ENCODE results near the gene OR1S2.

Gene OR1S2

DNA sequence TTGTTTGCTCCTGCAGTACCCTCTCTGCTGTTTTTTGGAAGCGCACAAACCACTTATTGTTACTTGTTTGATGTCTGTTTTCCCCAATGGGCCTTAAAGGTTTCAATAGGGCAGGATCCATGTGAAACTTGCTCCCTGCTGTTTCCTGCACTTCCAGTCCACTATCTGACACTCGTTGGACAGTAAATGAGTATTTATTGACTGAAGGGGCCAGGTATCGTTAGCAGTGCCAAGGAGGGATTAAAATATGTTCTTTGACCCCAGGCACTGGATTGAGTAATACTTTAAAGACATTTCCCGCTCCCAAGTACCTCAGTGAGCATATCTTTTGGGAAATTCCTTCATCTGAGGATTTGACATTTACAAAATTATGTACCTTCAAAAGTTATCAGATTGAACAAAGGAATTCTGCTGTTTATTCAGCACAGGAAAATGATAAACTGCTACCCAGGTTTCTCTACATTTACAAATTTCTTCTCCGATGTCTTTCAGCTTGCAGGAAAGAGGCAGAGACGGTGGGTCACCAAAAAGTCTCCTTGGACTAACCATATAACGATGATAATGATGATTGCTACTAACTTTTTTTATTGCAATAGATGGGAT, 38.3 kb downstream of the OR1S2 start:
- H3K4me3 ChIP-seq (ENCODE audit: low read depth, low read length): no peak overlapping the region
- TF ChIP-seq, protein P1, sequence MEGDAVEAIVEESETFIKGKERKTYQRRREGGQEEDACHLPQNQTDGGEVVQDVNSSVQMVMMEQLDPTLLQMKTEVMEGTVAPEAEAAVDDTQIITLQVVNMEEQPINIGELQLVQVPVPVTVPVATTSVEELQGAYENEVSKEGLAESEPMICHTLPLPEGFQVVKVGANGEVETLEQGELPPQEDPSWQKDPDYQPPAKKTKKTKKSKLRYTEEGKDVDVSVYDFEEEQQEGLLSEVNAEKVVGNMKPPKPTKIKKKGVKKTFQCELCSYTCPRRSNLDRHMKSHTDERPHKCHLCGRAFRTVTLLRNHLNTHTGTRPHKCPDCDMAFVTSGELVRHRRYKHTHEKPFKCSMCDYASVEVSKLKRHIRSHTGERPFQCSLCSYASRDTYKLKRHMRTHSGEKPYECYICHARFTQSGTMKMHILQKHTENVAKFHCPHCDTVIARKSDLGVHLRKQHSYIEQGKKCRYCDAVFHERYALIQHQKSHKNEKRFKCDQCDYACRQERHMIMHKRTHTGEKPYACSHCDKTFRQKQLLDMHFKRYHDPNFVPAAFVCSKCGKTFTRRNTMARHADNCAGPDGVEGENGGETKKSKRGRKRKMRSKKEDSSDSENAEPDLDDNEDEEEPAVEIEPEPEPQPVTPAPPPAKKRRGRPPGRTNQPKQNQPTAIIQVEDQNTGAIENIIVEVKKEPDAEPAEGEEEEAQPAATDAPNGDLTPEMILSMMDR (IDR thresholded peaks at IDR 0.05; ENCODE audit: low read depth, low read length): no peak

DNA sequence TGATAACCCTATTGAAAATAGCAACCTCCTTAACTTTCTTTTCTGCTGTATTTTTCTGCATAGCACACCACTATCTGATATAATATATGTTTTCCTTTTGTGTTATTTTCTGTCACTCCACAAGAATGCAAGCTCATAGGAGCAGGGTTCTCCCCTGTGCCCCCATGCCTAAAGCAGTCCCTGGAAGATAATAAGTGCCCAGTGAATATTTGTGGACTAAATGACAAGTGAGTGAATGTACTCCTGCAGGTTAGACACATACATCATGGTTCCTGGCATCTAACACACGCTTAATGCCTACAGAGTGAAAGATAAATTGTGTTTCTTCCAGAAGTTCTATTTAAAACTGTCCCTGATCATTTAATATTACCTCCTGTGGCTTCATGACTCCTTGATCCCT, 39.0 kb downstream of the OR1S2 start:
- TF ChIP-seq, protein P1 (IDR thresholded peaks at IDR 0.05; ENCODE audit: low read depth, low read length): no peak
- no peak overlapping the region for H3K4me3 ChIP-seq (ENCODE audit: low read depth, low read length)

DNA sequence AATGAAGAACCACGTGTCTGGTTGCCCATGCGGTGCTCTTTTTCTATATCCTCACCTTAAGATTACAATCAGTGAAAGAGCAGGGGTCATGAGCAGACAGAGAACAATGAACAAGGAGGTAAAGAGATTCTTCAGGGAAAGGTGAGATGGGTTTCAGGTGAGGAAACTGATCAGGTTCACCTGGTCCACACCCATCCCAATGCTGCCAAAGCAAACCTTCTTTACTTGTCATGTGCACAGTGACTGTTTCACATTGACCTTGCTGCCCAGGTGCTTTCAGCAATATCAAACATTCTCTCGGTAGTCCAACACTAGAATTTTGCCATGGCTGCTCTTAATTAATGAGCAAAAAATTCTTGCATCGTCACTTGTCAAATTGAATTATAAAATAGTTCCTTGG, 39.6 kb downstream of the OR1S2 start:
- TF ChIP-seq, protein P1 (IDR thresholded peaks at IDR 0.05; ENCODE audit: low read depth, low read length): no peak
- H3K4me3 ChIP-seq (ENCODE audit: low read depth, low read length): no peak overlapping the region
